Astrocyte (in vitro differentiated cells and primary cell): Measurements from ENCODE around the gene EFCAB6.

ENCODE experiments used
- EZH2 ChIP-seq: IDR thresholded peaks from 2 replicates; pipeline ENCODE4 v1.6.1; 2012; ENCODE audit warnings: mild to moderate bottlenecking, low read length, inconsistent platforms; ENCODE audit not compliant: insufficient read depth
- TF ChIP-seq, protein P1 (sequence below): IDR thresholded peaks from 2 replicates; pipeline ENCODE4 v1.5.1; 2011; ENCODE audit warnings: low read depth, mild to moderate bottlenecking, inconsistent platforms, low read length, moderate library complexity; ENCODE audit not compliant: insufficient read depth

DNA sequence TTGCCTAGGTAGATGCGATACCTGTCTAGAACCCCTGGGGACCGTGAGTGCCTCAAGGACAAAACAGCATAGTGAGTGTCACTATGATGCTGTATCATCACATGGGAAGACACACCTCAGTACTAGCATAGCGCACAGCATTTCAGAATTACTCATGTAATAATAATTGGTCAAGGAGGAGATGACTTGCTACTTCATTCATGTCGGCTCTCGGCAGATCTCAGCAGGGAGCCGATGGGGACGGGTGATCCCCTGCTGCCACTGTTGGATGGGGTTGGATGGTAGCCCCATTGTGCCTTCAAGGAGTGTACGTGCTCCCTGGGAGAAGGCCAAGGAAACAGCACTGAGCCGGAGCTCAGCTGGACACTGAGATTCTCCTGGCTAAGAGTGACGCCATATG is 186.9 kb downstream of the EFCAB6 start:
- TF ChIP-seq, protein P1, sequence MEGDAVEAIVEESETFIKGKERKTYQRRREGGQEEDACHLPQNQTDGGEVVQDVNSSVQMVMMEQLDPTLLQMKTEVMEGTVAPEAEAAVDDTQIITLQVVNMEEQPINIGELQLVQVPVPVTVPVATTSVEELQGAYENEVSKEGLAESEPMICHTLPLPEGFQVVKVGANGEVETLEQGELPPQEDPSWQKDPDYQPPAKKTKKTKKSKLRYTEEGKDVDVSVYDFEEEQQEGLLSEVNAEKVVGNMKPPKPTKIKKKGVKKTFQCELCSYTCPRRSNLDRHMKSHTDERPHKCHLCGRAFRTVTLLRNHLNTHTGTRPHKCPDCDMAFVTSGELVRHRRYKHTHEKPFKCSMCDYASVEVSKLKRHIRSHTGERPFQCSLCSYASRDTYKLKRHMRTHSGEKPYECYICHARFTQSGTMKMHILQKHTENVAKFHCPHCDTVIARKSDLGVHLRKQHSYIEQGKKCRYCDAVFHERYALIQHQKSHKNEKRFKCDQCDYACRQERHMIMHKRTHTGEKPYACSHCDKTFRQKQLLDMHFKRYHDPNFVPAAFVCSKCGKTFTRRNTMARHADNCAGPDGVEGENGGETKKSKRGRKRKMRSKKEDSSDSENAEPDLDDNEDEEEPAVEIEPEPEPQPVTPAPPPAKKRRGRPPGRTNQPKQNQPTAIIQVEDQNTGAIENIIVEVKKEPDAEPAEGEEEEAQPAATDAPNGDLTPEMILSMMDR, result no peak
- TF ChIP-seq EZH2, result no peak
